WERI-Rb-1 (cell line): Measurements from ENCODE around the gene MTG1.

Source experiments
- DNase-seq: peaks from one replicate; pipeline ENCODE4 v3.0.0-alpha.2; 2020
- H3K27ac ChIP-seq: fragments of 250-450 bp; sonication (Bioruptor Pico); 2 replicates; pipeline ENCODE4 v1.5.1; 2020; ENCODE audit warnings: mild to moderate bottlenecking, moderate library complexity
- H3K27me3 ChIP-seq: fragments of 250-450 bp; sonication (Bioruptor Pico); 2 replicates; pipeline ENCODE4 v1.5.1; 2021; ENCODE audit warnings: mild to moderate bottlenecking, low read depth, moderate library complexity; ENCODE audit not compliant: insufficient read depth, severe bottlenecking
- H3K36me3 ChIP-seq: fragments of 250-450 bp; sonication (Bioruptor Pico); 2 replicates; pipeline ENCODE4 v1.5.1; 2020; ENCODE audit warnings: mild to moderate bottlenecking, moderate library complexity
- H3K4me3 ChIP-seq: 2 replicates; pipeline ENCODE4 v1.5.1; 2011; ENCODE audit warnings: low read depth, mild to moderate bottlenecking, control low read depth, low read length
- H3K9me3 ChIP-seq: fragments of 250-450 bp; sonication (Bioruptor Pico); 2 replicates; pipeline ENCODE4 v1.5.1; 2021; ENCODE audit warnings: mild to moderate bottlenecking, moderate library complexity; ENCODE audit not compliant: severe bottlenecking
- CTCF ChIP-seq: IDR thresholded peaks from 2 replicates; pipeline ENCODE4 v1.5.1; 2011; ENCODE audit warnings: low read depth, mild to moderate bottlenecking, control low read depth, inconsistent platforms, low read length

The MTG1 gene

GRCh38 chr10:133349577-133350011, 44.4 kb upstream of the MTG1 start:
- Histone ChIP-seq H3K27me3 (no peaks in the 10 kb centered on the region), H3K9me3 (no peaks in the 10 kb centered on the region)

GRCh38 chr10:133350283-133350949, 43.5 kb upstream of the MTG1 start:
- no peaks in the 10 kb centered on the region for H3K9me3 ChIP-seq
- DNase-seq, result no peak

More at GRCh38 chr10:133349577-133350011, 44.4 kb upstream of the MTG1 start:
- Histone ChIP-seq H3K36me3 (no peaks in the 10 kb centered on the region), H3K27ac (no peak overlapping the region), H3K4me3 (no peak overlapping the region)
- TF ChIP-seq CTCF, result no peak
- DNase-seq, result no peak

GRCh38 chr10:133350950-133351329, 43.0 kb upstream of the MTG1 start:
- no peaks in the 10 kb centered on the region for H3K9me3 ChIP-seq
- H3K27me3 ChIP-seq, result no peaks in the 10 kb centered on the region
- no peaks in the 10 kb centered on the region for H3K36me3 ChIP-seq
- TF ChIP-seq CTCF, result no peak
- DNase-seq, result no peak
- H3K27ac ChIP-seq, result no peak overlapping the region
- H3K4me3 ChIP-seq, result no peak overlapping the region

More at GRCh38 chr10:133350283-133350949, 43.5 kb upstream of the MTG1 start:
- no peaks in the 10 kb centered on the region for H3K27me3 ChIP-seq
- no peak overlapping the region for H3K4me3 ChIP-seq
- H3K27ac ChIP-seq, result no peak overlapping the region
- no peaks in the 10 kb centered on the region for H3K36me3 ChIP-seq
- no peak for TF ChIP-seq CTCF

GRCh38 chr10:133351408-133352318, 42.3 kb upstream of the MTG1 start:
- no peak for DNase-seq
- H3K36me3 ChIP-seq, result no peaks in the 10 kb centered on the region
- no peaks in the 10 kb centered on the region for H3K9me3 ChIP-seq
- H3K4me3 ChIP-seq, result no peak overlapping the region
- no peaks in the 10 kb centered on the region for H3K27me3 ChIP-seq
- no peak; the same call in 1 of the 2 replicates for TF ChIP-seq CTCF
- no peak overlapping the region for H3K27ac ChIP-seq

GRCh38 chr10:133353202-133353959, 40.6 kb upstream of the MTG1 start:
- no peak for TF ChIP-seq CTCF
- Histone ChIP-seq H3K27ac (no peak overlapping the region), H3K27me3 (no peaks in the 10 kb centered on the region), H3K4me3 (no peak overlapping the region), H3K9me3 (no peaks in the 10 kb centered on the region), H3K36me3 (no peaks in the 10 kb centered on the region)
- no peak for DNase-seq
